Hematopoietic multipotent progenitor cell treated with erythropoietin and hydrocortisone succinate and interleukin-3 and kit ligand, for 6 days (in vitro differentiated cells): ENCODE data around the gene PLAGL1.
A peak's percentile ranks its signal among the peaks of the same experiment; 100 is the strongest.

Experiments used
- DNase-seq: peaks from one replicate; pipeline ENCODE4 v3.0.0-alpha.2; 2015

PLAGL1 gene

GRCh38 chr6:143964674-143965081, 43.4 kb downstream of the PLAGL1 start:
- DNase-seq, result peak; percentile 45

- no peak for DNase-seq
Observed at GRCh38 chr6:143963158-143963919, 44.7 kb downstream of the PLAGL1 start.

- no peak for DNase-seq
Observed at GRCh38 chr6:143961886-143962878, 45.9 kb downstream of the PLAGL1 start.

- no peak for DNase-seq
Observed at GRCh38 chr6:143961066-143961465, 47.0 kb downstream of the PLAGL1 start.

GRCh38 chr6:143959927-143960326, 48.1 kb downstream of the PLAGL1 start:
- DNase-seq, result no peak

GRCh38 chr6:143958839-143959399, 49.1 kb downstream of the PLAGL1 start:
- DNase-seq, result no peak

GRCh38 chr6:143957679-143958274, 50.3 kb downstream of the PLAGL1 start:
- DNase-seq, result no peak

GRCh38 chr6:143955971-143956370, 52.1 kb downstream of the PLAGL1 start:
- no peak for DNase-seq

- DNase-seq, result no peak
Observed at GRCh38 chr6:143953922-143954321, 54.1 kb downstream of the PLAGL1 start.

GRCh38 chr6:143952947-143953701, 54.9 kb downstream of the PLAGL1 start:
- no peak for DNase-seq

GRCh38 chr6:143952060-143952778, 55.8 kb downstream of the PLAGL1 start:
- no peak for DNase-seq

- no peak for DNase-seq
Observed at GRCh38 chr6:143950875-143951274, 57.2 kb downstream of the PLAGL1 start.

- DNase-seq, result no peak
Observed at GRCh38 chr6:143949962-143950361, 58.1 kb downstream of the PLAGL1 start.

- no peak for DNase-seq
Observed at GRCh38 chr6:143949535-143949934, 58.5 kb downstream of the PLAGL1 start.

- no peak for DNase-seq
Observed at GRCh38 chr6:143948208-143948607, 59.9 kb downstream of the PLAGL1 start.

GRCh38 chr6:143941852-143942627, 66.0 kb downstream of the PLAGL1 start:
- DNase-seq, result peak; percentile 88

- peak; percentile 90 for DNase-seq
Observed at GRCh38 chr6:143940011-143940597, 68.0 kb downstream of the PLAGL1 start.

GRCh38 chr6:143939364-143939763, 68.7 kb downstream of the PLAGL1 start:
- no peak for DNase-seq

GRCh38 chr6:143937668-143937970, 70.4 kb downstream of the PLAGL1 start:
- no peak for DNase-seq
